ENCODE data around the gene AGAP1.

Gene AGAP1

GRCh38 chr2:235951982-235952381 is 458.1 kb downstream of the AGAP1 start:
- TF ChIP-seq FOXP2 (optimal IDR thresholded peaks at IDR 0.05; ENCODE audit: borderline replicate concordance, extremely low read depth, extremely low read length, insufficient read depth): no peak
- TF ChIP-seq SIN3A (IDR thresholded peaks at IDR 0.05; ENCODE audit: borderline replicate concordance, insufficient read depth, low read length): no peak
- TF ChIP-seq POLR2AphosphoS5 (IDR thresholded peaks at IDR 0.05; ENCODE audit: low read depth, low read length): no peak
- TF ChIP-seq TAF1 (IDR thresholded peaks at IDR 0.05; ENCODE audit: borderline replicate concordance, insufficient read depth, low read length): no peak
- TF ChIP-seq REST (IDR thresholded peaks at IDR 0.05; ENCODE audit: insufficient read depth in 1 of 2, low read depth in 2 of 2, low read length in 2 of 2): no peak

- TF ChIP-seq TAF1 (IDR thresholded peaks at IDR 0.05; ENCODE audit: borderline replicate concordance, insufficient read depth, low read length): no peak
- no peak for TF ChIP-seq POLR2AphosphoS5 (IDR thresholded peaks at IDR 0.05; ENCODE audit: low read depth, low read length)
- TF ChIP-seq SIN3A (IDR thresholded peaks at IDR 0.05; ENCODE audit: borderline replicate concordance, insufficient read depth, low read length): no peak
- TF ChIP-seq FOXP2 (optimal IDR thresholded peaks at IDR 0.05; ENCODE audit: borderline replicate concordance, extremely low read depth, extremely low read length, insufficient read depth): no peak
- TF ChIP-seq REST (IDR thresholded peaks at IDR 0.05; ENCODE audit: insufficient read depth in 1 of 2, low read depth in 2 of 2, low read length in 2 of 2): no peak
These were observed 458.9 kb downstream of the AGAP1 start for GRCh38 chr2:235952714-235953113.

GRCh38 chr2:235954281-235954680 is 460.4 kb downstream of the AGAP1 start:
- TF ChIP-seq FOXP2 (optimal IDR thresholded peaks at IDR 0.05; ENCODE audit: borderline replicate concordance, extremely low read depth, extremely low read length, insufficient read depth): no peak
- TF ChIP-seq TAF1 (IDR thresholded peaks at IDR 0.05; ENCODE audit: borderline replicate concordance, insufficient read depth, low read length): no peak
- TF ChIP-seq POLR2AphosphoS5 (IDR thresholded peaks at IDR 0.05; ENCODE audit: low read depth, low read length): no peak
- no peak for TF ChIP-seq REST (IDR thresholded peaks at IDR 0.05; ENCODE audit: insufficient read depth in 1 of 2, low read depth in 2 of 2, low read length in 2 of 2)
- no peak for TF ChIP-seq SIN3A (IDR thresholded peaks at IDR 0.05; ENCODE audit: borderline replicate concordance, insufficient read depth, low read length)

- TF ChIP-seq FOXP2 (optimal IDR thresholded peaks at IDR 0.05; ENCODE audit: borderline replicate concordance, extremely low read depth, extremely low read length, insufficient read depth) (no peak), REST (IDR thresholded peaks at IDR 0.05; ENCODE audit: insufficient read depth in 1 of 2, low read depth in 2 of 2, low read length in 2 of 2) (no peak), POLR2AphosphoS5 (IDR thresholded peaks at IDR 0.05; ENCODE audit: low read depth, low read length) (no peak), SIN3A (IDR thresholded peaks at IDR 0.05; ENCODE audit: borderline replicate concordance, insufficient read depth, low read length) (no peak), TAF1 (IDR thresholded peaks at IDR 0.05; ENCODE audit: borderline replicate concordance, insufficient read depth, low read length) (no peak)
These were observed 461.1 kb downstream of the AGAP1 start for GRCh38 chr2:235954888-235955480.
